Uterus (tissue), 4 donors: Measurements from ENCODE around the gene SMIM32. TPM values are rescaled to one million over a fixed set of nuclear protein-coding genes. Genes with fewer than 3 reads are reported as not detected.

Experiments used
- DNase-seq, 2 donors: peaks; one replicate each; pipeline ENCODE4 v3.0.0-alpha.2; 2019 to 2020
- H3K27ac ChIP-seq, 2 donors: fragments of 200-600 bp; sonication (generic); 1 replicate in 1 of 2; 2 replicates in 1 of 2; pipeline ENCODE4 v1.5.1; 2016 to 2018
- H3K27me3 ChIP-seq, 2 donors: fragments of 200-600 bp; sonication (generic); one replicate each; pipeline ENCODE4 v1.5.1; 2018 to 2019; ENCODE audit warnings: control low read depth in 1 of 2
- H3K36me3 ChIP-seq, 2 donors: fragments of 200-600 bp; sonication (generic); one replicate each; pipeline ENCODE4 v1.5.1; 2019; ENCODE audit warnings: control low read depth in 1 of 2
- H3K4me1 ChIP-seq, 2 donors: fragments of 200-600 bp; sonication (generic); one replicate each; pipeline ENCODE4 v1.5.1; 2018 to 2019; ENCODE audit warnings: control low read depth in 1 of 2
- H3K4me3 ChIP-seq, 2 donors: fragments of 200-600 bp; sonication (generic); 1 replicate in 1 of 2; 2 replicates in 1 of 2; pipeline ENCODE4 v1.5.1; 2018 to 2019; ENCODE audit warnings: mild to moderate bottlenecking in 1 of 2
- H3K9me3 ChIP-seq, 2 donors: fragments of 200-600 bp; sonication (generic); one replicate each; pipeline ENCODE4 v1.5.1; 2019; ENCODE audit warnings: control low read depth in 1 of 2
- CTCF ChIP-seq, 4 experiments: fragments of 200-600 bp in 2 of 4; fragments of 450-650 bp in 2 of 4; sonication (generic) in 2 of 4; IDR thresholded peaks; one replicate each; pipeline ENCODE4 v1.5.1; 2016 to 2019; ENCODE audit warnings: antibody characterized with exemption in 4 of 4, mild to moderate bottlenecking in 2 of 4, moderate library complexity in 1 of 4
- POLR2A ChIP-seq, 2 donors: fragments of 450-650 bp; IDR thresholded peaks; one replicate each; pipeline ENCODE4 v1.6.1; 2016; ENCODE audit warnings: antibody characterized with exemption in 2 of 2, mild to moderate bottlenecking in 1 of 2, moderate library complexity in 1 of 2
- intact Hi-C: fragments of 100-400 bp; cut with DNase I; formaldehyde crosslinking; loops from one replicate; pipeline ENCODE4 v1.15.1; 2023; ENCODE audit warnings: low total_unique reads
- total RNA-seq, 4 donors: library from RNA; depleted of rRNA in 3 of 4; stranded (reverse); fragments of >200 nt in 3 of 4; gene quantifications; one replicate each; pipeline versions ENCODE4 v1.1.0 to v1.2.4, GENCODE V29; 2014 to 2023
- donor health status: DM: yes; HTN: yes; CAD: no.

Gene SMIM32
- total RNA-seq, 4 donors from 2014 or later = 3.0 TPM; not detected in 3

- Histone ChIP-seq H3K9me3 (no peaks in the 10 kb centered on the region), H3K27me3 (no peaks in the 10 kb centered on the region), H3K27ac (no peak overlapping the region), H3K4me3 (no peak overlapping the region), H3K4me1 (no peaks in the 10 kb centered on the region), H3K36me3 (no peaks in the 10 kb centered on the region)
- intact Hi-C loops = no loop called here
- TF ChIP-seq CTCF (IDR thresholded peaks at IDR 0.05) (no peak), POLR2A (IDR thresholded peaks at IDR 0.05) (no peak)
- no peak for DNase-seq
Observed at GRCh38 chr5:136205061-136205702, 12.2 kb upstream of the SMIM32 start.

- no peak for TF ChIP-seq POLR2A (IDR thresholded peaks at IDR 0.05)
- no peak for TF ChIP-seq CTCF (IDR thresholded peaks at IDR 0.05)
- intact Hi-C loops = no loop called here
- no peak overlapping the region for H3K27ac ChIP-seq
Observed at GRCh38 chr5:136203303-136203922, 10.5 kb upstream of the SMIM32 start.

DNA sequence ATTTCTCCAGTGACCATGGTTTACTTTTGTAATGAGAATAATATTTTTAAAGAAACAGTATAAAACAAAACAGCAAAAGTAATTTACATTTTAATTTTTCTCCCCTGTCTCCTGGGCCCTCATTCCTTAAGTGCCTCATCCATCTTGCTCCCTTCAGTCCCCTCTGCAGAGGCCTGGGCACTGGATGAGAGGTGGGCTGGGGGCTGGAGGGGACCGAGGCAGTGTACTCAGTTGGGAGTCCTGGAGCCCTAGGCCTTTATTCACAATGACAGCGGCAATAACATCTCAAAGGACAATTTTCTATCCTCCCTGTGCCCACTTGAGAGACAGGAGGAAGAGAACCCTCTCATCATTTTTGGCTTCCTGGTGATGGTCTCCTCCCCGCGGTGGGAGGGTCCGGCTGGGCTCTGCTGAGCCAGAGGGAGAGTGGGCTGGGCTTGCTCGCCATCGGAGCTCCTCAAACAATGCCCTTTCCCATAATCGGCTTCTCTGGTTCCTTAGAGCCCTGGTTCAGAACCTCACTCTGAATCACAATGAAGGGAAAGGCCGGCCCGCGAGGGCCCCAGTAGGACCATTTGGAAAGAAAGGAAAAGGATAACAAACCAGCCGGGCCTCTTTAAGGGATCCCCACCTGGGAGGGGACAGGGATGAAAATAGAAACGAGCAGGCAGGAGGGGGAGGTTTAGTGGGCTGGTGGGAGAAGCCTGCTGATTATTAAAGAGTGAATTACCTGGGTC lies 9.7 kb upstream of the SMIM32 start:
- Histone ChIP-seq H3K27me3 (no peaks in the 10 kb centered on the region), H3K27ac (no peak overlapping the region), H3K9me3 (no peaks in the 10 kb centered on the region), H3K4me1 (no peaks in the 10 kb centered on the region), H3K4me3 (no peak overlapping the region), H3K36me3 (no peaks in the 10 kb centered on the region)
- no peak for DNase-seq
- TF ChIP-seq CTCF (IDR thresholded peaks at IDR 0.05) = no peak
- TF ChIP-seq POLR2A (IDR thresholded peaks at IDR 0.05) = no peak
- intact Hi-C loops = no loop called here

More at GRCh38 chr5:136203303-136203922, 10.5 kb upstream of the SMIM32 start:
- H3K9me3 ChIP-seq = no peaks in the 10 kb centered on the region
- no peak overlapping the region for H3K4me3 ChIP-seq
- H3K4me1 ChIP-seq = no peaks in the 10 kb centered on the region
- no peaks in the 10 kb centered on the region for H3K36me3 ChIP-seq
- no peak for DNase-seq
- H3K27me3 ChIP-seq = no peaks in the 10 kb centered on the region

DNA sequence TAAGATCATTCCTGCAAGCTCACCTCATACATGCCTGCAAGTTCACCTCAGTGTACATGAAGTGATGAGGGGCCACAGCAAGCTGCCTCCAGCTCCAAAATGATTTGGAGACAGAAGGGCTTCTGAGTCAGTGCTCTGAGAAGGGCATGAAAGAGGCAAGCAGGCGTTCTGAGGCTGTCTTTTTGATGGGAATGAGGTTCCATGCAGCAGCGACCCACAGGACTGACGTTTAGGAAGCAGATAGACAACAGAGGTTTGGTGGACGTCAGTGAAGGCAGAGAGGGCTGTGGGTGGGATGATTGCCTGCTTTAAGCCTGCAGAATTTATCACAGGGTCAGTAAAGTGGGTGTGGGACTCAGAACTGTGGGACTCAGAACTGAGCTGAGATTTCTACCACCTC lies 8.9 kb upstream of the SMIM32 start:
- intact Hi-C loops = no loop called here
- Histone ChIP-seq H3K9me3 (no peaks in the 10 kb centered on the region), H3K36me3 (no peaks in the 10 kb centered on the region), H3K27ac (no peak overlapping the region), H3K4me3 (no peak overlapping the region), H3K4me1 (no peaks in the 10 kb centered on the region), H3K27me3 (no peaks in the 10 kb centered on the region)
- no peak for DNase-seq
- TF ChIP-seq POLR2A (IDR thresholded peaks at IDR 0.05) (no peak), CTCF (IDR thresholded peaks at IDR 0.05) (no peak)

DNA sequence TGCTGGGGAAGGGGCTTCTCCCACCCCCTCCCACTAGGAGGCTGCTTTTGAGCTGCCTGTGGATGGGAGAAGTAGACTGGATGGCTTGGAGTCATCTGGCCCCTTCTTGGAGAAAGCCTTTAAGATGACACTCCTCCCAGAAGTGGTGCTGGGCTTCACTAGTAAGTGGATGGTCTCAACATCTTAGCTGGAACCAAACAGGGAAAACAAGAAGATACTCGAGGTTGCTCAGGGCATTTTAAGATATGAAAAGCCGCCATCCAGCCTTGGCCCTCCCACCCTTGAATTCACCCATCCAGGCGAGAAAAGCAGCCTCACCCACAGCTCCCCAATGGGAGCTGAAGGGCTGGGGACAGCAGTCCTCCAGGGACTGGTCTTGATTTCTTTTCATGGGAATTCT lies 7.8 kb upstream of the SMIM32 start:
- Histone ChIP-seq H3K27ac (no peak overlapping the region), H3K36me3 (no peaks in the 10 kb centered on the region), H3K27me3 (no peaks in the 10 kb centered on the region), H3K4me3 (no peak overlapping the region), H3K4me1 (no peaks in the 10 kb centered on the region), H3K9me3 (no peaks in the 10 kb centered on the region)
- no peak for DNase-seq
- TF ChIP-seq POLR2A (IDR thresholded peaks at IDR 0.05) = no peak
- TF ChIP-seq CTCF (IDR thresholded peaks at IDR 0.05) = no peak
- intact Hi-C loops = no loop called here
